HG02840 (cell line): ENCODE data around the gene SMPD3.

Experiments
- ATAC-seq: cut with Tn5 transposase; IDR thresholded peaks from one replicate; pipeline ENCODE4 v1.9.1; 2021; ENCODE audit warnings: mild to moderate bottlenecking, moderate library complexity, moderate number of reproducible peaks; ENCODE audit not compliant: unreplicated experiment, low FRiP score

Gene SMPD3

DNA sequence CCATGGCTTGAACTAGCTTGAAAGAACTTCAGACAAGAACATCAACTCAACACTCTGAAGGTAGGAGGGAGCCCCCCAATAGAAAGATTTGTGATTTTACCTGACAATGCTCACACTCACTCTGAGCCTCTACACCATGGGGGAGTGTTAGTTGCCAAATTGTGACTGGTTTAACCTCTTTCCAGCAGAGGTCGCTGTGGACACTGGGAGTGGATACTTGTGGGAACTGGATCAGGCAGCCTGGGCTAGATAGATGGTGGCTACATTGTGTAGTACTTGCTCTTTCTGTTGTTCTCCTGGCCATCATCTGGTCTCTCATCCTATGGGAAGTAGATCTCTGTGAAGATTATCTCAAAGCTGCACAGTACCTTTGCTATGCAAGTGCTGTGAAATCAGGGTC, 2.9 kb downstream of the SMPD3 start:
- ATAC-seq, result no peak

DNA sequence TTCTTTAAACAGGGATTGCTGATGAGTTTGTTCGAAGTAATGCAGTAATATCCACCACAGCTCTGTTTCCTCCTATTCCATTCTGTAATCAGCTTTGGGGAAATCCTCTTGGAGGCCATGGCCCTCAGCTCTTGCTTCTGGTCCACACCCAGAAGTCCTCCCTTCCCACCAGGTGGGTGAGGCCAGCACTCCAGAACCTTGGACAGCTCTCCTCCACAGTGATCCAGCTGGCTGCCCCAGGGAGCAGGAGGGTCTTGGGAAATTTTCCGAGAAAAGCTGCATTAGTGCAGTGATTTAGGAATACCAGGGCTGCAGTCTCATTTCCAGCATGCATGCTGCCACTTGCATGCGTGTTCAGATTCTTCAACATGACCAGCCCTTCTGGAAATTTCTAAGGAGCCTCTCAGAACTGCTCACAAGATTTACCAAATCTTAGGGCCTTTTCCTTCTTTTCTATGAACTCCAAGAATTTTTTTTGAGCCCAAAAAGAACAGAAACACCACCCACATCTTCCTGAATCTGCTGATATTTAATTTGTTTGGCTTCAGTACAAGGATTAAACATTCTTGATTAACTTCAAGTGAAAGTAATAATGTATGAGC, 4.2 kb downstream of the SMPD3 start:
- ATAC-seq, result no peak

DNA sequence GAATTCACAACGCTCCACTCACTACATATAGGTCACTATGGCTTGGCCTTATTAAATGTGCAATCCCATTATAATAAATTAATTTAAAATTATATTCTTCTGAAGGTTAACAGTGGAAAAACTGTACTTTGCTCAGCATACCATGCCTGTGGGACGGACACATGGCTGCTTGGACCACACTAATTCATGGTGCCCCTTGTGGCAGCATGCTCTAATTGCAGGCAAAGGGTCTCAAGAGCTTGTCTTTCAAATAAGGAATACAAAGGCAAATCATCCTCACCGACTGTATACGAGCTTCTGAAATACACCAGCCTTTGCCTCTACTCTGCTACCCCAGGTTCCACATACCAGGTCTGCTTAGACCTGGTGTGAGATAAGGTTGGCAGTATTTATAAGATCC, 11.7 kb downstream of the SMPD3 start:
- ATAC-seq, result no peak

DNA sequence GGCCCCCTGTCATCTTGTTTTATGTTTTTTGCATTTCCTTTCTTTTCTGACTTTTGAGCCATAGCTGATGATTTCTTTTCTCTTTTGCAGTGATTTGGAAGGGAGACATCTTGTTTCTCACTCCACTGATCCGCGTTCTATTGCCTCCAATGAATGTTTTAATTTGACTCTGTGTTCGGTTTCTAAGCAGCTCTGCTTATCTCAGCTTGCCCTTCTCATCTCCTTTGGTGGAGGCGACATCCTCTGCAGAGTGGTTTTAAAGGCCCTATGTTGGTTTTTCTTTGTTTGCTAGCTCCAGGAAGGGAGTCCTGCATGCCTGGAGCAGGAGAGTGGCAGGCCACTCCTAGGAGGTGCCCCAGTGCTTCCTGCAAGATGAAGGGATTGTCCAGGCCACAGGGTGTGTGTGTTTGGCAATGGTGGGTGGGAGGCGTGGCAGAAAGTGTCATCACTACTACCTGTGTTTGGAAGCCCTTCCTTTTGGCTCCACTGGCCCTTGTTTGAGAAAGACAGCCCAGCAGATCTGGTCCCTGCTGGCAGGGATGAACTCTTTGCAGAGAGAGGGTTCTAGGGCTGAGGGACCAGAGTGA, 13.6 kb downstream of the SMPD3 start:
- no peak for ATAC-seq

DNA sequence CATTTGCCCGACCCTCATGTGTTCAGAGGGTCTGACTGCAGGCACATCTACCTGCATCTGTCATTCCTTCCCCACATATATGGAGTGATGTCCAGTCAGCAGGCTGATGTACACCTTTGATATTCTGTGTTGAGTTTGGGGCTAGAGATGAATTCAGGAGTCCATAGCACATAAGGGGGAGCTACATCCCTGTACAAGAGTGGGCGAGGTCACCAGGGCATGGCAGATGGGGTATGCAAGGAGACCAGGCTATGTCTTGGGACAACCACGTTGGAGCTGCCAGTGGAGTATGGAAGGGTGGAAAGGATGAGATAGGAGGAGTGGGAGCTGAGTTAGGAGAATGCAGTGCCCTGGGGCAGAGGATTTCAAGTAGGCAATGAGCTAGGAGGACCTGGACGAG, 15.0 kb downstream of the SMPD3 start:
- no peak for ATAC-seq

DNA sequence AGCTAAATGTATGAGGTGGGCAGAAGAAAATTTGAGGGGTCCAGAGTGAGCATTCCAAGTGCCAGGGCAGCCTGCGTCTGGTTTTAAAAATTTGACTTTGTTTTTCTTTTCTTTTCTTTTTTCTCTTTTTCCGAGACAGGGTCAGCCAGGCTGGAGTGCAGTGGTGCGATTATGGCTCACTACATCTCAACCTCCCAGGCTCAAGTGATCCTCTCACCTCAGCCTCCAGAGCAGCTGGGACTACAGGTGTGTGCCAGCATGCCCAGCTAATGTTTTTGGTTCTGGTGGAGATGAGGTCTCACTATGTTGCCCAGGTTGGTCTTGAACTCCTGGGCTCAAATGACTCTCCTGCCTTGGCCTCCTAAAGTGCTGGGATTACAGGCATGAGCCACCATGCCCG, 15.6 kb downstream of the SMPD3 start:
- ATAC-seq, result no peak

DNA sequence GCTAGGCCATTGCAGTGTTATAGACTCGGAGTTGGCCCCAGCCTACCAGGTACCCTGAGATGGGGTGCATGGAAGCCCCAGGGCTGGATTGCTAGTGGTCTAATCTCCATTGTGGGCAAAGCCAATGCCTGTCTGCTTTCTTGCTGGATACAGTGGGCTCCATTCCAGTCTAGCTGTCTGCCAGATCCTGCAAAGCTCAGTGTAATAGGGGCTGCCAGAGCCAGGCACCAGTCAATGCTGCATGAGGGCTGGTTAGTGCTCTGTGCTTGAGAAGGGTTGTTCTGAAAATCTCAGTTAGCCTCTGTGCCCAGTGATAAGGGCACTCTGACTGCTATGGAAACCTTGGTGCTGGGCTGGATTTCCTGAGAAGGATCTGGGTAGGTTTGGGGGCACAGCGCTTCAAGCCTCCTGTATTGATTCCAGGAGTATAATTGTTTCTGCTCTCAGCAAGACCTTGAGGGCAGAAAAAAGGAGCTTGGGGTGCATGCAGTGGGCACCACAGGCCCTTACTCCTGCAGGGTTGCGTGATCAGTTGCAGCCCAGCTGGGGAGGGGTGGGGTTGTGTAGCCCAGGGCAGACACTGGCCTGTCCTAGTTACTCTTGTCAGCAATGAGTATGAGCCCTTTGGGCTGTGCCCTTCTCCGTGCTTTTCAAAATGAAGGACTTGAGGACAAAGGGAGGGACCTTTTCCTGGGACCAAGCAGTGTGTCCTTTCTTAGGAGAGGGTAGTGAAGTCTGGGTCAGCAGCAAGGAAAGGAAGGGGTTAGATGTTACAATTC, 19.0 kb downstream of the SMPD3 start:
- ATAC-seq, result no peak

DNA sequence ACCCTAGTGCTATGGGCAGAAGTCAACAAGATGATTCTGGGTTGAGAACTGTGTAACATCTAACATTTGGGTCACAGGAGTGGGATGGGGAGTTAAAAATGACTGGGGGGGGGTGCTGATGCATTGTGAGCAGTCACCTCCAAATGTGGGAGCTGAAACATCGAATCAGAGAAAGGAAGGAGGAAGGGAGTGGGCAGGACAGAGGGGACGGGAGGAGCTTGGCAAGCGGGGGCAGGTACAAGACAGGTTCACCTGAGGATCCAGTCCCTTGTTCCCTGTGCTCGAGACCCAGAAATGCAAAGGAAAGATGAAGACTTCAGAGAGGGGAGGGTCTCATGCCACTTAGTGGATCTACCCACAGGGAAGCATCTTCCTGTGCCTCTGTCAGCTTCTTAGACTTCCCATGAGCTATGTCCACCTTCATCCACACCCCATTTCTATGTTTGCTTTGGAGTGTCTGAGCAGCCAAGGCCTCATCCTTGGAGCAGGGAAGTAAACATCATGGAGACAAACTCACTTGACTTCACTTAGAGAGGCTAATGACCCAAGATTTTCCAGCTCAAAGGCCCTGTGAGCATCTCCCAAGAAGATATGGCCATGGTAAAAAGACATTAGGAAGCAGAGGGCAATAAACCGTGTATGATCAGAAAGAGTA, 20.5 kb downstream of the SMPD3 start:
- ATAC-seq, result no peak

DNA sequence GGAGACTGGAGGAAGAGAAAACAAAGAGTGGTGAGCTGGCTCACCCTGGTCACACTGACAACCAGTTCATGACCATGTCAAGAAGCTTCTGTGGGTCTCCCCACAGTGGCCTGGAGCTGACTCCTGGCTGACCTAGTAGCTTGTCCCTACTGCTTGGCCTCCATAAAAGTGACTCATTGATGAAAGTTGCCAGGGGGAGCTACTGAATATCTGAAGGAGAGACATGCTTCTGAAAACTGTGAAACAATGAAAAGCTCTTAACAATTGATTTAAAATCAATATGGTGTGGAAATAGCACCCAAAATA, 22.0 kb downstream of the SMPD3 start:
- ATAC-seq, result no peak

DNA sequence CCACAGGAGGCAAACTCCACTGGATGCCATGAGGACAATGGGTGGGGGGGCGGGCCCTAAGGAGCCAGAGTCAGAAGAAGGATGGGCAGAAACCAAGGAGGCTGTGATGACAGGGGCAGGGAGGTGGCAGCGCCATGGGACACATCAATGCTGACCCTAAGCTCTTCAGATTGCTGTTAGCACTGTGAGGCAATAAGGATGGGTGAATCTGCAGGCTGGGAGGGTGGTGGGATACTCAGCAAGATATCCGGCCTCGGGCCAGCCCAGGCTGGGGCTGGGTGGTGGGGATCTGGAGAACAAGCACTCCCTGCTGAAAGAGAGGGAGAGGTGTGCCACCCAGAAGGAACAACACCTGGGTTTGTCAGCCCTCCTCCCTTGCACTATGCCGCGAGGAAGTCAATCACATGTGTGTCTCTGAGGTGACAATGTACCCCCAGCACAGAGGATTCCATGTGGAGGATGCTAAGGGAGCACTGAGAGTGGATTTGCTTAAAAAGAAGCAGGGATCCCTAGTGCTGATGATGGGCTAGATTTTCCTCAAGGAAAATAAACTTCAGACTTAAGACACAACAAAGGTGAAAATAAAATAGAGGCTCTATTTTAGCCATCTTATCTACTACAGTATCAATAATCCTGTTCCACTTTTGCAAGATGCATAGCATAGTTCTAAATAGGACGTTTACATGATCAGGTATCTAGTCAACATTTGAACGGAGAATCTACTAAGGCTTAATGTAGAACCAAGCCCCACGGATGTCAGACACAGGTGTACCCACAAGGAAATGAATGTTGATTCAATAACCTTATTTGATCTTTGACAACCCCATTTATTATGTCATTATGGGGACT, 22.6 kb downstream of the SMPD3 start:
- no peak for ATAC-seq

DNA sequence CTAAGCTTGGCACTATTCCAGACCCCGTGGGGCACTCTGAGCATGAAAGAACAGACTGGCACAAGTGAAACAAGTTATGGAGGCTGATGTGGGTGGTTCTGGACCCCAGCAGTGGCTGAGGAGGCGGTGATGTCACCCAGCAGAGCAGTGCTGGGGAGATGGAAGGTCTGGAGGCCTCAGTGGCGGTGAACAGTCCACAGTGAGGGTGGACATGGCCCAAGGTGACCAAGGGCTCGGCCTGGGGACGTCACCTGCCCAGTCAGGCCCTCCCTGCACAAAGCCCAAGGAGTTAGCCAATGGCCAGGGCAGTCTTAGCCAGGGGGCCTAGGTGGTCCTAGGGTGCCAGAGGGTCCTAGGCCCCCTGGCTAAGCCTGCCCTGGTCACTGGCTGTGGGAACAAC, 24.5 kb downstream of the SMPD3 start:
- no peak for ATAC-seq

DNA sequence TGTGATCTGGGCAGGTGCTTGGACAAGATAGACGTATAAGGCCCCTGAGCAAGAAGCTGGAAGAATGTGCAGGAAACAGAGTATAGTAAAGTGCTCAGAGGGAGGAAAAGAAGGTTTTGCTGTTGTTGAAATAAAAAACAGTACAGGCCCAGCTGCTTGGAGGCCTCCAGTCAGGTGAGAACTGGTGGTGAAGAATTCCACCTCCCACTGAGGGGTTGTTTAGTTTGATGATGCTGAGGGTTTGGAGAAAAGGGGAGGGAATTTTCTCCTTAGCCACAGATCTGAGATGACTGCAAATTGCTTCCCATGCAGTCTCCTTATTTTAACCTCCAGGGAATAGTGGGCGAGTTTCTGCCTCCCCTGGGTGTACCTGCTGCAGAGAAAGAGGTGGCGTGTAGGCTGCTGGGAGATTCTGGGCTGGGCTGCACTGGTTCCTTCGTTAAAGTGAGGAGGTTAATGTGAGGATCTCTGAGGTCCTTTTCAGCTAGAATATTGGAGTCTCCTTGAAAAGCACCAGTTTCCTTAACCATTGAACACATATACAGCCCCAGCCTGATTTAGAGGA, 25.8 kb downstream of the SMPD3 start:
- no peak for ATAC-seq

DNA sequence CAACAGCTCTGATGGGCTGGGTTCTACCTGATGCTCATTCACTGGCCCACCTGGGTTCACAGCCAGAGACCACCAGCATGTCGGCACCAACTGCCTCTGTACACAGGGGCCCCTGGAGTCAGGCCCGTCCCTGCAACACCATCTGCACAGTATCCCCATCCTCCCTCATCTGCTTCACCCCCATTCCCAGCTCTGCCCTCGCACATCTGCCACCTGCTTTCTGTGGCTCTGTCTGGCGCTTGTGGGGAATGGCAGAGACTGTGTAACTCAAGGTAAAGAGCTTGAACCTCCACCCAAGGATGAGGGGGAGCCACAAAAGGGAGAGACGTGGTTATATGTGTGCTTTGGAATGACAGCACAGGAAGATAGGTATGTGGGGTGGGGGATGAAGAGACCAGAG, 27.2 kb downstream of the SMPD3 start:
- ATAC-seq, result no peak

DNA sequence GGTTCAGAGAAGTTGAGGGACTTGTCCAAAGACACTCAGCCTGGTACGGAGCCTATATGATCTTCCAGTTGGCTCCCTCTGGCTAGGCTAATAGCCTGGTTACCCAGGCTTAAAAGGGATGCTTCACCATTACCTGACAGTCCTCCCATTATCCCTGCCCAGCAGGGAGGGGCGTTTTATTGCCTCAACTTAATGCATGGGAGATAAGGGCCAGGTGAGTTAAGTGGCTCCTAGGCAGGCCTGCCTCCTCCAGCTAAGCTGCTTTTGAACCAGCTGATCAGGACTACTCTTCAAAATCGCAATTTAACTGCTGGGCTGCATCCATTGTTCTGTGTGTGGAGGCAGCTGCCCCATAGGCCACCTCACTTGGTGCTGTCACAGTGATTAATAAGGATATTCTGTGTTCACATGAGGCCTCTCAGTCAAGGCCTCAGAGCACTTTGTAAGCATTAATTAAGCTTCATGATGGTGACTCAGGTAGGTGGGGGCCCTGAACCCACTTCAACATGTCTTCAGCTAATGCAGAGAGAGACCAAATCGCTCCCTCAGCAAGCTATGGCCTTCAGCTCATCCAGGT, 27.9 kb downstream of the SMPD3 start:
- ATAC-seq, result no peak

DNA sequence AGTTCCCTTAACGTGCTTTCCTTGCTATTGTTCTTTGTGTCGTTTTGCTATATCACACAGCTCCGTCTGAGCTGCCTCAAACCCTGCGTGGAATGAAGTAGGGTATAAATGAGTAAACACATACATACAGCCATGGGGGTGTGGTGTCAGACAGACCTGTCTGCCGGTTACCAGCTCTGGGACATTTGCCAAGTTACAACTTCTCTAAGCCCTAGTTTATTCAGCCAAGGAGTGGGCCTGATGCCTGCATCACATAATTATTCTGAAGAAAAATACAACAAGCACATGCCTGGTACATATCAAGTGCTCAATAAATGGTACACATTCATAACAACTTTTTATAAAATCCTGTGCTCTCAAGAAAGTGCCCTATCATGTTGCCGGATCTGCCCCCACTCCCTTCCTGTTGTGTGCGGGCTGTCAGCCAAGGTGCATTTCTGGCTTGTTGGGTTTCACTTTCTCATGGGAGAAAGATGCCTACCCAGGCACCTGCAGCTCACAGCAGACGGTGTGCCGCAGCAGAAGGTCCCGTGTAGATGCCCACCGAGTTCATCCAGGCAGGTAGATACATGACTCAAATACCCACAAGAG, 30.5 kb downstream of the SMPD3 start:
- ATAC-seq, result no peak

DNA sequence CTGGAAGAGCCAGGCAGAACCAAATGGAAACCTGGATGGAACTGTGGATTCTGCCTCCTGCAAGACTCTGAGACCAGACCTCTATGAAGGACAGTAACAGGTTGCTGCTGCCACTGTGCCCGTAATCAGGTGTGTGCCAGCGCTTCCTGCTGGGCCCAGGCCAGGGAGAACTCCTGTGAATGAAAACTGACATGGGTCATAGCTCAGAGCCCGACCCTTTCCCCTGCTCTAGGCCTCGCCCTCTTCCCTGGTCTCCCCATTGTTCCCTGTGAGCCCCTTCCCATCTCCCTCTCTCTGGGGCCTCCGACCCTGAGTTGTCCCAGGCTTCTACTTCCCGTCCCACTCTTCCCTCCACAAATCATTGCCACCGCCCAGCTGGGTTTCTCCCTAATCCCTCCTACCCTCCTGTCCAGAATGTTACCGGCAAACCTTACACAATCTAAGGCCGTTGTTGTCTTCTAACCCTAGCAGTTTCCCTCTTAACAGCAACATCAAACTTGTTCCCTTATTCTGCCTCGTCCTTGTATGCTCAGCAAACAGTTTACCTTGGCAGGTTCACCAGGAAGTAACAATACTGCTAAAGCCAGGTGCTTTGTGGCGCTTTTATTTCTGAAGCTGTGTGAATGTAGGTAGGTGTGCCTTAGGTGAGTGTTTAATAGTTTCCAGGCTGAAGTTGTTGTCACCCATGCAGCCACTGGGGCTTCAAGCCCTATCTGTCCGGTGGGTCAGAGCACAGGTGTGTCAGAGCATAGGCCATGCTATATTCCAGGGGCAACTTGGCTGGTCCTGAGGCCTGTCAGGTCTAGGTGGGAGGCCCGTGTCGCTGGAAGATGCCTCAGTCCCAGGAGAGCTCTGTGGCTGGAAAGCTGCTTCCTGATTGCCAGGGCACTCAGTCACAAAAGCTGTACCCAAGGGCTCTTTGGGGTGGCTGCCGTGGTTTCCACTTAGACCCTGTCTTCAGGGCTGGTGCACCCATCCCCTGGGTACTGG, 32.0 kb downstream of the SMPD3 start:
- ATAC-seq, result no peak

DNA sequence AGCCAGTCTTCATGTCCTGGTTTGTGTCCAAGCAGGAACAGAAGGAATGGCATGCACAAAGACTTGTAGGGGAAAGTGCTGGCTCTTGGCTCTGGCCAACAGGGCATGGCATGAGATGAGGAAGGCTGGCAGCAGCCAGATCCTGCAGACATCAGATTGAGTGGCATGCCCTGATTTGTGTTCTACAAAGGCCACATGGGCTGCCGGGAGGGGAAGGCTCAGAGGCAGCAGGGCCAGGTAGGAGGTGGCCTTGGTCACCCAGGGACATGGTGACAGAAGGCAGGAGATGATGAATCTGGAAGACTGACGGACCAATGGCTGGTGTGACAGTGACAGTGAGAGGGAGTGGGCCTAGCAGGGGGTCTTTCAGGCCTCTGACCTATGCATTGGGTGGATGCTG, 33.7 kb downstream of the SMPD3 start:
- no peak for ATAC-seq

DNA sequence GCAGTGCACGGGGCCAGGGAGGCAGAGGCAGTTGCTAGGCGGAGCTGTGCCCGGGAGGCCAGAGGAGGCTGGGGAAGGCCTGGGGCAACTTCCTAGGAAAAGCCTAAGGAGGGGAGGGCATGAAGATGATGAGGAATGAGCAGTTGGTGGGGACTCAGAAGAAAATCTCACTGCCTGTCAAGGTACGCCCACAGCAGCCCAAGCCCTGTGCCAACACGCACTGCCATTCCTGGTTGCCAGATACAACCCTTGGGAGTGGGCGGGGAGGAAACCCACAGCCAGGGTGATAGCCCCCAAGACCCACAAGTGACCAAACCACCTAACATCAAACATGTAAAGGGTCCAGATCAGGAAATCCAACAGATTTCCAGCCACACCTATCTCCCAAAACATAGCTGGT, 36.2 kb downstream of the SMPD3 start:
- no peak for ATAC-seq

DNA sequence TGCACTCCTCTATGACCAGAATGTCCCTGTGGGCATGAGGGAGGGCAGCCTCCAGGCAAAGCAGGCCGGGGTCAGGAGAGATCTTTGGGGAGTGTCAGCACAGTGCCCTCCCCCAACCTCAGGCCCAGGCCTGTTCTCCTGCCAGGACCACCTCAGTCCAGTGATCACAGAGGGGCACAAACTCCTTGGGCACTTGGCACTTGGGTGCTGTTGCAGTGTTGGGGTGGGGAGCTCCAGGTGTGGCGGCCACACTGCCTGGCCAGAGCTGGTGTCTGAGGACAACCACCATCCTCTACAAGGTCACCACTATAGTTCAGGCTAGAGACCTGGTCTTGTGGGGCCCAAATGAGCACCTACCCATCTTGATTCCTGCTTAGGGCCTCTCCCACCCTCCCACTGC, 37.2 kb downstream of the SMPD3 start:
- ATAC-seq, result no peak
